GM18873 (cell line): ENCODE measurements around the gene MERTK.

ENCODE experiments used
- ATAC-seq: cut with Tn5 transposase; IDR thresholded peaks from one replicate; pipeline ENCODE4 v1.9.1; 2021; ENCODE audit warnings: mild to moderate bottlenecking, moderate library complexity, moderate number of reproducible peaks; ENCODE audit not compliant: unreplicated experiment, low FRiP score

MERTK gene

GRCh38 chr2:112005406-112006075, 107.1 kb downstream of the MERTK start:
- no peak for ATAC-seq

GRCh38 chr2:112006076-112006410, 107.6 kb downstream of the MERTK start:
- no peak for ATAC-seq

GRCh38 chr2:112007493-112007892, 109.1 kb downstream of the MERTK start:
- ATAC-seq: no peak

GRCh38 chr2:112008910-112009485, 110.6 kb downstream of the MERTK start:
- ATAC-seq: no peak

- ATAC-seq: no peak
These were observed 112.3 kb downstream of the MERTK start for GRCh38 chr2:112010751-112011150.

- no peak for ATAC-seq
These were observed 114.1 kb downstream of the MERTK start for GRCh38 chr2:112012556-112012955.

GRCh38 chr2:112018846-112019245, 120.4 kb downstream of the MERTK start:
- no peak for ATAC-seq

- ATAC-seq: no peak
These were observed 121.2 kb downstream of the MERTK start for GRCh38 chr2:112019569-112019982.

GRCh38 chr2:112020561-112020960, 122.2 kb downstream of the MERTK start:
- ATAC-seq: no peak

GRCh38 chr2:112021290-112021689, 122.9 kb downstream of the MERTK start:
- ATAC-seq: no peak

GRCh38 chr2:112021781-112022231, 123.4 kb downstream of the MERTK start:
- no peak for ATAC-seq

- no peak for ATAC-seq
These were observed 125.3 kb downstream of the MERTK start for GRCh38 chr2:112023707-112024106.

- no peak for ATAC-seq
These were observed 125.8 kb downstream of the MERTK start for GRCh38 chr2:112024231-112024630.

- no peak for ATAC-seq
These were observed 126.6 kb downstream of the MERTK start for GRCh38 chr2:112024896-112025491.

- no peak for ATAC-seq
These were observed 128.1 kb downstream of the MERTK start for GRCh38 chr2:112026509-112026908.

- no peak for ATAC-seq
These were observed 129.4 kb downstream of the MERTK start for GRCh38 chr2:112027767-112028166.

GRCh38 chr2:112029164-112029563, 130.8 kb downstream of the MERTK start:
- no peak for ATAC-seq

- ATAC-seq: no peak
These were observed 133.2 kb downstream of the MERTK start for GRCh38 chr2:112031473-112032223.

- ATAC-seq: no peak
These were observed 133.8 kb downstream of the MERTK start for GRCh38 chr2:112032224-112032586.

- no peak for ATAC-seq
These were observed 134.5 kb downstream of the MERTK start for GRCh38 chr2:112032689-112033465.

GRCh38 chr2:112033600-112033999, 135.2 kb downstream of the MERTK start:
- ATAC-seq: no peak
